ENCODE measurements around the gene CDK14. TPM values are rescaled to one million over a fixed set of nuclear protein-coding genes. Genes with fewer than 3 reads are reported as not detected.
"Not testable (repeated sequence)": the region's sequence is repeated elsewhere in the genome, so short reads cannot be mapped to it uniquely, and the experiment has no call there.

The CDK14 gene
- total RNA-seq, 1 donor from 2014 or later: 6.4 TPM

DNA sequence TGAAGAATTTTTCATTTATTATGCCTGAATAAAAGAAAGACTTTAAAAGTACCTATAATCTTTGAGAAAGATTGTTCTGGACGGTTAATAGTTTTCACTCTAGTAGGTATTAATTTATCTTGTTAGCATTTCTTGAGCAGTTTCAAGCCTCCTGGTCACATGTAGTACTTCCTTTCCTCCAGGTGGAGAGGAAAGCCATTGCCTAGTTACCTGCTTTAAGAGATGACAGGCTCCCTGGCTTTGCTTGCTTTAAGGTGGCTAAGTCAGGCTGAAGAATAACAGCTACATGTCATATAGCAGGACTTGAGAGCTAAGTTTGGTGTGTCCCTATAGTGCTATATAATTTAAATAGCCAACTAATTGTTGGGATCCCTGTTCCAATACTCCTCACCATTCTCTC, 160.2 kb downstream of the CDK14 start:
- TF ChIP-seq, protein P1, sequence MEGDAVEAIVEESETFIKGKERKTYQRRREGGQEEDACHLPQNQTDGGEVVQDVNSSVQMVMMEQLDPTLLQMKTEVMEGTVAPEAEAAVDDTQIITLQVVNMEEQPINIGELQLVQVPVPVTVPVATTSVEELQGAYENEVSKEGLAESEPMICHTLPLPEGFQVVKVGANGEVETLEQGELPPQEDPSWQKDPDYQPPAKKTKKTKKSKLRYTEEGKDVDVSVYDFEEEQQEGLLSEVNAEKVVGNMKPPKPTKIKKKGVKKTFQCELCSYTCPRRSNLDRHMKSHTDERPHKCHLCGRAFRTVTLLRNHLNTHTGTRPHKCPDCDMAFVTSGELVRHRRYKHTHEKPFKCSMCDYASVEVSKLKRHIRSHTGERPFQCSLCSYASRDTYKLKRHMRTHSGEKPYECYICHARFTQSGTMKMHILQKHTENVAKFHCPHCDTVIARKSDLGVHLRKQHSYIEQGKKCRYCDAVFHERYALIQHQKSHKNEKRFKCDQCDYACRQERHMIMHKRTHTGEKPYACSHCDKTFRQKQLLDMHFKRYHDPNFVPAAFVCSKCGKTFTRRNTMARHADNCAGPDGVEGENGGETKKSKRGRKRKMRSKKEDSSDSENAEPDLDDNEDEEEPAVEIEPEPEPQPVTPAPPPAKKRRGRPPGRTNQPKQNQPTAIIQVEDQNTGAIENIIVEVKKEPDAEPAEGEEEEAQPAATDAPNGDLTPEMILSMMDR (conservative IDR thresholded peaks at IDR 0.05; ENCODE audit: low read depth, low read length): no peak
- DNase-seq (ENCODE audit: low read depth): no peak

DNA sequence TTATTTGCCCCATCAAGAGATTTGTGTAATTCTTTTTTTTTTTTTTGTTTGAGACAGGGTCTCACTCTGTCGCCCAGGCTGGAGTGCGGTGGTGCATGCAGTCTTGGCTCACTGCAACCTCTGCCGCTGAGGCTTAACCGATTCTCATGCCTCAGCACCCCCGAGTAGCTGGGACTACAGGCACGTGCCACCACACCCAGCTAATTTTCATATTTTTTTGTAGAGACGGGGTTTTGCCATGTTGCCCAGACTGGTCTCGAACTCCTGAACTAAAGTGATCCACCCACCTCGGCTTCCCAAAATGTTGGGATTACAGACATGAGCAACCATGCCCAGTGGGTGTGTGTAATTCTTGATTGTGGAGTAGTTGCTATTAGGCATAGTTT, 161.4 kb downstream of the CDK14 start:
- DNase-seq (ENCODE audit: low read depth); H3K4me3 ChIP-seq (ENCODE audit: low read depth, low read length): not testable (repeated sequence)

More for the DNA sequence above, 160.2 kb downstream of the CDK14 start:
- no peak overlapping the region for H3K4me3 ChIP-seq (ENCODE audit: low read depth, low read length)

- DNase-seq (ENCODE audit: low read depth): no peak
- TF ChIP-seq, protein P1 (conservative IDR thresholded peaks at IDR 0.05; ENCODE audit: low read depth, low read length): no peak
- no peak overlapping the region for H3K4me3 ChIP-seq (ENCODE audit: low read depth, low read length)
Measured at GRCh38 chr7:90758933-90759562, 162.9 kb downstream of the CDK14 start.

- H3K4me3 ChIP-seq (ENCODE audit: low read depth, low read length): no peak overlapping the region
- TF ChIP-seq, protein P1 (conservative IDR thresholded peaks at IDR 0.05; ENCODE audit: low read depth, low read length): no peak
- no peak for DNase-seq (ENCODE audit: low read depth)
Measured at GRCh38 chr7:90759710-90760109, 163.6 kb downstream of the CDK14 start.

DNA sequence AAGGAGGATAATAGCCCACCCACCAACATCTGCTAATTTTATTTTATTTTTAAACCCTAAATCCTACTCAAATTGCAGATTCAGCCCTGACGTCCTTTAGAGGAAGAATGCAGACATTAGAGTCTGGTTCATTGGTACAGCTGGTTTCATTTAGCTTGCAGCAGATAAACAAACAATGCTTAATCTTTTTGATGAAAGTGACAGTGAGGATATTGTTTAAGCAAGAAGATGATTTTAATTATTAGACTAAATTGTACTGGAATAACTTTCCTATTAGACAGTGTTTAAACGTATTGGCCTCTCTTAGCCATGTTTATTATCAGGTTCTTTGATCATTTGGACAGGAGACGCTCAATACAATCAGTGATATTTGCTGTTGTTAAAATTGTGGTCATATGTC, 164.8 kb downstream of the CDK14 start:
- DNase-seq (ENCODE audit: low read depth): no peak
- H3K4me3 ChIP-seq (ENCODE audit: low read depth, low read length): no peak overlapping the region
- TF ChIP-seq, protein P1 (conservative IDR thresholded peaks at IDR 0.05; ENCODE audit: low read depth, low read length): no peak

DNA sequence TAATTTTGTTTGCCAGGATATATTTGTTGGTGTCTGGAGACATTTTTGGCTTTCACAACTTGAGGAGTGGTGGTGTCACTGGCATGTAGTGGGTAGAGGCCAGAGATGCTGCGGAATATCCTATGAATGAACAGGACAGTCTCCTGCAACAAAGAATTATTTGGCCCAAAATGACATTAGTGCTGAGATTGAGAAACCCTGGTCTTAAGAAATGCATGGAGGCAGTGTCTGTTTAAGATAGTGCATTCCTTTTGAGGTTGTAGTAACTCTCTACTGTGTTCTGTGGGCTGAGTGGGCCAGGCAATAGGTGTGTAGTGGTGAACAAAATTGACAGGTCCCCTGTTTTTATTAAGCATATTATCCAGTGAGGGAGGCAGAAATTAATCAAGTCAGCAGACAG, 165.5 kb downstream of the CDK14 start:
- DNase-seq (ENCODE audit: low read depth): no peak
- H3K4me3 ChIP-seq (ENCODE audit: low read depth, low read length): no peak overlapping the region
- TF ChIP-seq, protein P1 (conservative IDR thresholded peaks at IDR 0.05; ENCODE audit: low read depth, low read length): no peak

GRCh38 chr7:90763108-90763507, 167.0 kb downstream of the CDK14 start:
- TF ChIP-seq, protein P1 (conservative IDR thresholded peaks at IDR 0.05; ENCODE audit: low read depth, low read length): no peak
- no peak for DNase-seq (ENCODE audit: low read depth)
- no peak overlapping the region for H3K4me3 ChIP-seq (ENCODE audit: low read depth, low read length)
